NCI-H187 treated with DMSO at 0.1 percent for 48 hours (cell line): Measurements from ENCODE around the gene RAF1.

Experiments used
- DNase-seq: peaks from one replicate; lab custom pipeline; 2025; lab: John Stamatoyannopoulos, UW

Gene RAF1

GRCh38 chr3:12591456-12591855 is 72.5 kb downstream of the RAF1 start:
- no peak for DNase-seq

- DNase-seq, result no peak
Measured at GRCh38 chr3:12590096-12590495, 73.8 kb downstream of the RAF1 start.

GRCh38 chr3:12588039-12589009 is 75.6 kb downstream of the RAF1 start:
- peak; percentile 31 for DNase-seq

GRCh38 chr3:12586403-12586802 is 77.5 kb downstream of the RAF1 start:
- DNase-seq, result no peak

- DNase-seq, result no peak
Measured at GRCh38 chr3:12585970-12586369, 77.9 kb downstream of the RAF1 start.

GRCh38 chr3:12585181-12585580 is 78.7 kb downstream of the RAF1 start:
- DNase-seq, result no peak

GRCh38 chr3:12584083-12584482 is 79.8 kb downstream of the RAF1 start:
- no peak for DNase-seq

GRCh38 chr3:12583280-12583679 is 80.6 kb downstream of the RAF1 start:
- no peak for DNase-seq

- no peak for DNase-seq
Measured at GRCh38 chr3:12582730-12583129, 81.2 kb downstream of the RAF1 start.

- DNase-seq, result no peak
Measured at GRCh38 chr3:12579905-12580304, 84.0 kb downstream of the RAF1 start.

- no peak for DNase-seq
Measured at GRCh38 chr3:12579456-12579855, 84.5 kb downstream of the RAF1 start.

- DNase-seq, result no peak
Measured at GRCh38 chr3:12578742-12579141, 85.2 kb downstream of the RAF1 start.

- no peak for DNase-seq
Measured at GRCh38 chr3:12577379-12577778, 86.5 kb downstream of the RAF1 start.

GRCh38 chr3:12574661-12575060 is 89.3 kb downstream of the RAF1 start:
- DNase-seq, result no peak

GRCh38 chr3:12574131-12574530 is 89.8 kb downstream of the RAF1 start:
- DNase-seq, result no peak

GRCh38 chr3:12571986-12572385 is 91.9 kb downstream of the RAF1 start:
- no peak for DNase-seq

- DNase-seq, result no peak
Measured at GRCh38 chr3:12569836-12570235, 94.1 kb downstream of the RAF1 start.

- no peak for DNase-seq
Measured at GRCh38 chr3:12568747-12569146, 95.2 kb downstream of the RAF1 start.

- DNase-seq, result no peak
Measured at GRCh38 chr3:12566976-12567375, 96.9 kb downstream of the RAF1 start.

GRCh38 chr3:12562451-12562850 is 101.5 kb downstream of the RAF1 start:
- no peak for DNase-seq

- DNase-seq, result no peak
Measured at GRCh38 chr3:12561397-12561796, 102.5 kb downstream of the RAF1 start.

GRCh38 chr3:12560505-12561190 is 103.3 kb downstream of the RAF1 start:
- DNase-seq, result no peak

GRCh38 chr3:12559520-12559919 is 104.4 kb downstream of the RAF1 start:
- DNase-seq, result no peak
